ENCODE results near the gene RPRD1B.

GRCh38 chr20:38078084-38078483, 44.5 kb downstream of the RPRD1B start:
- TF ChIP-seq CTCF (conservative IDR thresholded peaks at IDR 0.05) (no peak), EZH2 (IDR thresholded peaks at IDR 0.05; ENCODE audit: low read depth) (no peak)

Data from PC-9 (cell line).